PC-9 (cell line): Measurements from ENCODE around the gene SUGP1.

Experiments
- EZH2 ChIP-seq: fragments of 200-600 bp; sonication (generic); IDR thresholded peaks from 2 replicates; pipeline ENCODE4 v1.8.0; 2017; ENCODE audit warnings: antibody characterized with exemption, low read depth
- TF ChIP-seq, protein P1 (sequence below): fragments of 200-600 bp; sonication (generic); conservative IDR thresholded peaks from 2 replicates; pipeline ENCODE4 v1.6.1; 2017; ENCODE audit warnings: mixed run types, antibody characterized with exemption, mild to moderate bottlenecking, moderate library complexity

DNA sequence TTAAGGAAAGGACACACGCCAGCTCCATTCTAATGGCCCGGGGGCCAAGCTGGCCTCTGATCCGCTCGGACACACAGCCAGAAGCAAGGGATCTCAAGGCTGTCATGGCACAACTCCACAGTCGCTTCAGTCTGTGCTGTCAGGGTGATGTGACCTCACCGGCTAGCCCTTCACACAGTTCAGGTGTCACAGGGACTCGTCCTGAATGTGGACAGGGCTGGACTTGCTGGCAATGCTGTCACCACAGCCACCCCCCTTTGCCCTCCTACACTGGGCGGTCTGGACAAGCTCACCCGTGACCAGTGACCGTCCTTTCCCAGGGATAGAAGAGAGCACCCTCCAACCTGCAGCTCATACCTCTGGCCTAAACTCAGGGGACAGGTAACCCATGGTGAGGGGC is 15.2 kb downstream of the SUGP1 start:
- TF ChIP-seq, protein P1, sequence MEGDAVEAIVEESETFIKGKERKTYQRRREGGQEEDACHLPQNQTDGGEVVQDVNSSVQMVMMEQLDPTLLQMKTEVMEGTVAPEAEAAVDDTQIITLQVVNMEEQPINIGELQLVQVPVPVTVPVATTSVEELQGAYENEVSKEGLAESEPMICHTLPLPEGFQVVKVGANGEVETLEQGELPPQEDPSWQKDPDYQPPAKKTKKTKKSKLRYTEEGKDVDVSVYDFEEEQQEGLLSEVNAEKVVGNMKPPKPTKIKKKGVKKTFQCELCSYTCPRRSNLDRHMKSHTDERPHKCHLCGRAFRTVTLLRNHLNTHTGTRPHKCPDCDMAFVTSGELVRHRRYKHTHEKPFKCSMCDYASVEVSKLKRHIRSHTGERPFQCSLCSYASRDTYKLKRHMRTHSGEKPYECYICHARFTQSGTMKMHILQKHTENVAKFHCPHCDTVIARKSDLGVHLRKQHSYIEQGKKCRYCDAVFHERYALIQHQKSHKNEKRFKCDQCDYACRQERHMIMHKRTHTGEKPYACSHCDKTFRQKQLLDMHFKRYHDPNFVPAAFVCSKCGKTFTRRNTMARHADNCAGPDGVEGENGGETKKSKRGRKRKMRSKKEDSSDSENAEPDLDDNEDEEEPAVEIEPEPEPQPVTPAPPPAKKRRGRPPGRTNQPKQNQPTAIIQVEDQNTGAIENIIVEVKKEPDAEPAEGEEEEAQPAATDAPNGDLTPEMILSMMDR, result no peak
- no peak for TF ChIP-seq EZH2
